A673 (cell line): Measurements from ENCODE around the gene CX3CL1. TPM values are rescaled to one million over a fixed set of nuclear protein-coding genes. Genes with fewer than 3 reads are reported as not detected.
"Not testable (repeated sequence)": the region's sequence is repeated elsewhere in the genome, so short reads cannot be mapped to it uniquely, and the experiment has no call there.

Experiments
- BruUV-seq: library from RNA; stranded (reverse); fragments of 400-500 nt; replicated peaks from 2 replicates; lab custom pipeline; 2021; lab: Mats Ljungman, UMichigan
- CTCF ChIA-PET: fragments of 300-600 bp; sonication (Branson Sonifier 250); formaldehyde crosslinking; loops from one replicate; lab custom pipeline; 2022; ENCODE audit warnings: antibody characterized with exemption; lab: Charles Lee
- POLR2A ChIA-PET: fragments of 300-600 bp; sonication (Branson Sonifier 250); formaldehyde crosslinking; loops from one replicate; lab custom pipeline; 2022; ENCODE audit warnings: antibody characterized with exemption; ENCODE audit not compliant: low non-redundant PET; lab: Charles Lee
- DNase-seq: peaks from one replicate; pipeline ENCODE4 v3.0.0-alpha.2; 2015; ENCODE audit warnings: low spot score
- H3K27ac ChIP-seq: fragments of 200-600 bp; sonication (generic); 2 replicates; pipeline ENCODE4 v1.5.1; 2016; ENCODE audit warnings: mixed run types, low read depth, mild to moderate bottlenecking, mixed read lengths, antibody characterized with exemption, low read length; ENCODE audit not compliant: poor library complexity, severe bottlenecking
- H3K27me3 ChIP-seq: fragments of 200-600 bp; sonication (generic); replicated peaks from 2 replicates; pipeline ENCODE4 v1.6.1; 2017; ENCODE audit warnings: mixed run types, low read depth, mild to moderate bottlenecking, mixed read lengths, antibody characterized with exemption, low read length; ENCODE audit not compliant: insufficient read depth, poor library complexity
- H3K36me3 ChIP-seq: fragments of 200-600 bp; sonication (generic); 2 replicates; pipeline ENCODE4 v1.6.1; 2016; ENCODE audit warnings: mixed run types, mild to moderate bottlenecking, mixed read lengths, antibody characterized with exemption, low read length; ENCODE audit not compliant: insufficient read depth, poor library complexity, severe bottlenecking
- H3K4me1 ChIP-seq: fragments of 200-600 bp; sonication (generic); 2 replicates; pipeline ENCODE4 v1.6.1; 2017; ENCODE audit warnings: mixed run types, mild to moderate bottlenecking, mixed read lengths, antibody characterized with exemption, low read length; ENCODE audit not compliant: insufficient read depth, poor library complexity, severe bottlenecking
- H3K4me3 ChIP-seq: fragments of 200-600 bp; sonication (generic); 2 replicates; pipeline ENCODE4 v1.5.1; 2016; ENCODE audit warnings: low read depth, mixed run types, mild to moderate bottlenecking, mixed read lengths, low read length; ENCODE audit not compliant: poor library complexity, severe bottlenecking
- H3K9me3 ChIP-seq: fragments of 200-600 bp; sonication (generic); 2 replicates; pipeline ENCODE4 v1.6.1; 2016; ENCODE audit warnings: mixed run types, low read depth, mild to moderate bottlenecking, mixed read lengths, antibody characterized with exemption, low read length; ENCODE audit not compliant: poor library complexity, severe bottlenecking
- CTCF ChIP-seq: fragments of 300-800, 200-600 bp; sonication (generic); conservative IDR thresholded peaks from 2 replicates; pipeline ENCODE4 v1.5.1; 2017; ENCODE audit warnings: low read depth, mild to moderate bottlenecking, antibody characterized with exemption, low read length, moderate library complexity, mixed read lengths
- EZH2 ChIP-seq: fragments of 200-600 bp; sonication (generic); IDR thresholded peaks from 2 replicates; pipeline ENCODE4 v1.6.1; 2017; ENCODE audit warnings: borderline replicate concordance, low read depth, mild to moderate bottlenecking, mixed read lengths, antibody characterized with exemption, low read length; ENCODE audit not compliant: poor library complexity, severe bottlenecking
- intact Hi-C: fragments of 100-400 bp; cut with micrococcal nuclease; formaldehyde crosslinking; loops from one replicate; pipeline ENCODE4 v1.10.0; 2022; ENCODE audit not compliant: unreplicated experiment
- total RNA-seq: library from RNA; stranded (reverse); gene quantifications from 2 replicates; pipeline ENCODE4 v1.2.3, GENCODE V29; 2021

CX3CL1 gene
- total RNA-seq, 1 experiment from 2014 or later: not detected

GRCh38 chr16:57394444-57394843, 22.2 kb downstream of the CX3CL1 start:
- intact Hi-C loops: no loop called here
- H3K4me1 ChIP-seq: no peaks in the 10 kb centered on the region
- no peak for DNase-seq
- H3K27me3 ChIP-seq: no peaks in the 10 kb centered on the region
- CTCF ChIA-PET: no interaction called here
- no peaks in the 10 kb centered on the region for H3K9me3 ChIP-seq
- POLR2A ChIA-PET: no interaction called here
- no TSS peak for BruUV-seq
- TF ChIP-seq CTCF (no peak), EZH2 (no peak)
- H3K36me3 ChIP-seq: no peaks in the 10 kb centered on the region
- H3K4me3 ChIP-seq: no peak overlapping the region
- H3K27ac ChIP-seq: no peak overlapping the region

GRCh38 chr16:57395026-57395425, 22.7 kb downstream of the CX3CL1 start:
- no peak for DNase-seq
- CTCF ChIA-PET: no interaction called here
- no peak overlapping the region for H3K27ac ChIP-seq
- intact Hi-C loops: no loop called here
- TF ChIP-seq EZH2: no peak
- no peak for TF ChIP-seq CTCF
- BruUV-seq: no TSS peak
- H3K27me3 ChIP-seq: no peaks in the 10 kb centered on the region
- POLR2A ChIA-PET: no interaction called here
- no peaks in the 10 kb centered on the region for H3K9me3 ChIP-seq
- H3K4me1 ChIP-seq: no peaks in the 10 kb centered on the region
- no peaks in the 10 kb centered on the region for H3K36me3 ChIP-seq
- H3K4me3 ChIP-seq: no peak overlapping the region

DNA sequence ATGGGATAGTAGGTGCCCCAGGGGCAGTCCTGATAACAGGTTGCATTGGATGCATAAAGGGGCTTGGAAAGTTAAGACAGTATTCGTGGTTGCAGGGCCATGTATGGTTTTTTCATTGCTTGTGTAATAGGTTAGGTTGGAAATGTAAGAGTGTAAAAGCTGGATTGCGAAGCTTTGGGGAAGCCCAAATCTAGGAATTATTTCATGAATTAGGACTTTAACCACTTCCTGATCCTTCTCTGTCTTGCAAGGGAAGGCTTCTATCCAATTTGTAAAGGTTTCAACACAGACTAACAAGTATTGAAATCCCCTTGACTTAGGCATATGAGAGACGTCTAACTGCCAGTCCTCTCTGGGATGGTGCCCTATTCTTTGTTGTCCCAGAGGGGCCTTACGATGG, 24.5 kb downstream of the CX3CL1 start:
- DNase-seq: no peak
- CTCF ChIA-PET: no interaction called here
- intact Hi-C loops: no loop called here
- no TSS peak for BruUV-seq
- H3K27me3 ChIP-seq: no peaks in the 10 kb centered on the region
- POLR2A ChIA-PET: no interaction called here
- H3K27ac ChIP-seq: no peak overlapping the region
- no peaks in the 10 kb centered on the region for H3K4me1 ChIP-seq
- H3K4me3 ChIP-seq: no peak overlapping the region
- TF ChIP-seq CTCF (no peak), EZH2 (no peak)
- H3K36me3 ChIP-seq: no peaks in the 10 kb centered on the region
- H3K9me3 ChIP-seq: no peaks in the 10 kb centered on the region

DNA sequence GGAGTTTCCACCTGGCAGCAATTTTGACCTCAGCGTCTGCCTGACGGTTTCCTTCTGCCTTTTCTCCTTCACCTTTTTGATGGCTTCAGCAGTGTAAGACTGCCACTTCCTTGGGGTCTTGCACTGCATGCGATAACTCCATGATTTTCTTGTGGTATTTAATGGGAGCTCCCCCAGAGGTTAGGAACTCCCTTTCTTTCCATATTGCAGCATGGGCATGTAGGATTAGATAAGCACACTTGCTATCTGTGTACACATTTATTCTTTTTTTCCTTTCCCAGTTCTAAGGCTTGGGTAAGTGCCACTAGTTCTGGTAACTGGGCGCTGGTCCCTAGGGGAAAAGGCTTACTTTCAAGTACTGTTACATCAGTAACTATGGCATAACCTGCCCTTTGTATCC, 25.2 kb downstream of the CX3CL1 start:
- intact Hi-C loops, CTCF ChIA-PET, DNase-seq, H3K27me3 ChIP-seq, H3K36me3 ChIP-seq, H3K9me3 ChIP-seq, POLR2A ChIA-PET, H3K27ac ChIP-seq, BruUV-seq, H3K4me1 ChIP-seq, H3K4me3 ChIP-seq: not testable (repeated sequence)
